ENCODE data around the gene SCIN.
"Not testable (repeated sequence)": the region's sequence is repeated elsewhere in the genome, so short reads cannot be mapped to it uniquely, and the experiment has no call there.

The SCIN gene

DNA sequence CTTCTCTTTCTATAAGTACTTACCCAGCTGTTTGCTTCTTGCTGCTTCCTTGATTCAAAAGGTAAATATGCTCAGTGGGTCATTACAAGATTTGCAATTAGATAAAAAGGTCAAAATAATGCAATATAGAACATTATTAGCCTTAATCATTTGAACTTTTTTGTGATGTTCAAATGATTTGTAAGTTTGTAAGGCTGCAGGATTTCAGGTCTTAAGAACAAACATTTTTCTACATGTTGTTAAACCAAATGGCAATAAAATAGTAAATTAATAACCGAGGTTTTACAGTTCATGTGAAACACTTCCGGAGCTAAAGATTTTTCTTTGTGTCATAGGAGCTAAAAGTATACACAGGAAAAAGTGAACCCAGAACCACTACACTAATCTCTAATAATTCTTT is 16.2 kb upstream of the SCIN start:
- TF ChIP-seq, protein P1, sequence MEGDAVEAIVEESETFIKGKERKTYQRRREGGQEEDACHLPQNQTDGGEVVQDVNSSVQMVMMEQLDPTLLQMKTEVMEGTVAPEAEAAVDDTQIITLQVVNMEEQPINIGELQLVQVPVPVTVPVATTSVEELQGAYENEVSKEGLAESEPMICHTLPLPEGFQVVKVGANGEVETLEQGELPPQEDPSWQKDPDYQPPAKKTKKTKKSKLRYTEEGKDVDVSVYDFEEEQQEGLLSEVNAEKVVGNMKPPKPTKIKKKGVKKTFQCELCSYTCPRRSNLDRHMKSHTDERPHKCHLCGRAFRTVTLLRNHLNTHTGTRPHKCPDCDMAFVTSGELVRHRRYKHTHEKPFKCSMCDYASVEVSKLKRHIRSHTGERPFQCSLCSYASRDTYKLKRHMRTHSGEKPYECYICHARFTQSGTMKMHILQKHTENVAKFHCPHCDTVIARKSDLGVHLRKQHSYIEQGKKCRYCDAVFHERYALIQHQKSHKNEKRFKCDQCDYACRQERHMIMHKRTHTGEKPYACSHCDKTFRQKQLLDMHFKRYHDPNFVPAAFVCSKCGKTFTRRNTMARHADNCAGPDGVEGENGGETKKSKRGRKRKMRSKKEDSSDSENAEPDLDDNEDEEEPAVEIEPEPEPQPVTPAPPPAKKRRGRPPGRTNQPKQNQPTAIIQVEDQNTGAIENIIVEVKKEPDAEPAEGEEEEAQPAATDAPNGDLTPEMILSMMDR (IDR thresholded peaks at IDR 0.05; ENCODE audit: control insufficient read depth, insufficient read depth, low read depth, low read length, missing control alignments): no peak
- DNase-seq (ENCODE audit: low read depth): no peak
- no peak overlapping the region for H3K4me3 ChIP-seq (ENCODE audit: control insufficient read depth, low read depth, low read length)

GRCh38 chr7:12554872-12555271 is 15.6 kb upstream of the SCIN start:
- no peak overlapping the region for H3K4me3 ChIP-seq (ENCODE audit: control insufficient read depth, low read depth, low read length)
- TF ChIP-seq, protein P1 (IDR thresholded peaks at IDR 0.05; ENCODE audit: control insufficient read depth, insufficient read depth, low read depth, low read length, missing control alignments): no peak
- no peak for DNase-seq (ENCODE audit: low read depth)

- not testable (repeated sequence) for H3K4me3 ChIP-seq (ENCODE audit: control insufficient read depth, low read depth, low read length); DNase-seq (ENCODE audit: low read depth)
Observed at GRCh38 chr7:12555695-12556094, 14.8 kb upstream of the SCIN start.

- H3K4me3 ChIP-seq (ENCODE audit: control insufficient read depth, low read depth, low read length); DNase-seq (ENCODE audit: low read depth): not testable (repeated sequence)
Observed at GRCh38 chr7:12556139-12556792, 14.3 kb upstream of the SCIN start.

GRCh38 chr7:12557282-12557681 is 13.2 kb upstream of the SCIN start:
- H3K4me3 ChIP-seq (ENCODE audit: control insufficient read depth, low read depth, low read length): no peak overlapping the region
- TF ChIP-seq, protein P1 (IDR thresholded peaks at IDR 0.05; ENCODE audit: control insufficient read depth, insufficient read depth, low read depth, low read length, missing control alignments): no peak
- DNase-seq (ENCODE audit: low read depth): no peak

GRCh38 chr7:12564996-12565764 is 5.3 kb upstream of the SCIN start:
- no peak for DNase-seq (ENCODE audit: low read depth)
- TF ChIP-seq, protein P1 (IDR thresholded peaks at IDR 0.05; ENCODE audit: control insufficient read depth, insufficient read depth, low read depth, low read length, missing control alignments): no peak
- H3K4me3 ChIP-seq (ENCODE audit: control insufficient read depth, low read depth, low read length): no peak overlapping the region

DNA sequence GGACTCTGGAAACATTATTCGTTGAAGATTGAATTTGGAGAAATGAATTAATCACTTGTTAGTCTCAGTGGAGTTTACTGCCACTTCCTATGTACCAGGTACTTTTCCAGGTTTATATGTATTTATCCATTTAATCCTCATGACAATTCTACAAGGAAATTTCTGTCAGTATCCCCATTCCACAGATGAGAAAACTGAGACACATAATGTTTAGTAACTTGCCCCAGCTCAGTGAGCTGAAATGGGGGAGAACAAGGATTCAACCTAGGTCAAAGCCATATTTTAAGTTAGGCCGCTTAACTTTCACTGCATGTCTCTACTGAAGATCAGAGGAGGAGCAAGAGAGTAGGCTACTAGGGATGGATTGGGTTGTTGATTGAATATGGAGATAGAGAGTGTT is 4.6 kb upstream of the SCIN start:
- no peak overlapping the region for H3K4me3 ChIP-seq (ENCODE audit: control insufficient read depth, low read depth, low read length)
- DNase-seq (ENCODE audit: low read depth): no peak
- TF ChIP-seq, protein P1 (IDR thresholded peaks at IDR 0.05; ENCODE audit: control insufficient read depth, insufficient read depth, low read depth, low read length, missing control alignments): no peak
